ENCODE data around the gene RNF187. TPM values are rescaled to one million over a fixed set of nuclear protein-coding genes. Genes with fewer than 3 reads are reported as not detected.

Gene RNF187
- total and polyA plus RNA-seq, 12 donors = 18.9 to 99.7 (median 85.9) TPM

GRCh38 chr1:228541725-228542124 is 54.5 kb downstream of the RNF187 start:
- DNase-seq = peak in 1 of 2 donors; percentile 49
- H3K36me3 ChIP-seq = no peaks in the 10 kb centered on the region
- TF ChIP-seq CTCF (IDR thresholded peaks at IDR 0.05) = no peak
- peaks cover 0 to 5% (median 0%) of the 10 kb centered on the region in 7 donors for H3K27me3 ChIP-seq
- H3K4me3 ChIP-seq = no peak overlapping the region
- ATAC-seq = peak; percentile 49 to 91 (median 77)
- peaks cover 0 to 17% (median 3%) of the 10 kb centered on the region in 9 donors for H3K4me1 ChIP-seq
- peak overlapping the region in 4 of 10 donors; percentile 23 to 74 (median 52) for H3K27ac ChIP-seq
- intact Hi-C loops (cut with DNase I) = no loop called here
- 32 to 52% methylated on average over 4 of the region's 4 CpGs for WGBS, 2 donors
- peaks cover 0 to 19% (median 5%) of the 10 kb centered on the region in 11 donors for H3K9me3 ChIP-seq

GRCh38 chr1:228542376-228542775 is 55.2 kb downstream of the RNF187 start:
- Histone ChIP-seq H3K36me3 (no peaks in the 10 kb centered on the region), H3K27me3 (peaks cover 0 to 5% (median 0%) of the 10 kb centered on the region in 7 donors), H3K4me3 (no peak overlapping the region), H3K27ac (no peak overlapping the region), H3K4me1 (peaks cover 0 to 17% (median 3%) of the 10 kb centered on the region in 9 donors), H3K9me3 (peaks cover 0 to 12% (median 3%) of the 10 kb centered on the region in 11 donors)
- 68 to 74% methylated on average over 2 of the region's 2 CpGs for WGBS, 2 donors
- intact Hi-C loops (cut with DNase I) = no loop called here
- no peak for TF ChIP-seq CTCF (IDR thresholded peaks at IDR 0.05)
- DNase-seq = no peak
- ATAC-seq = no peak

GRCh38 chr1:228542981-228543380 is 55.8 kb downstream of the RNF187 start:
- DNase-seq (no peak), ATAC-seq (no peak)
- 56 to 64% methylated on average over 5 of the region's 5 CpGs for WGBS, 2 donors
- Histone ChIP-seq H3K4me3 (no peak overlapping the region), H3K4me1 (peaks cover 0 to 17% (median 3%) of the 10 kb centered on the region in 9 donors), H3K36me3 (no peaks in the 10 kb centered on the region), H3K27me3 (peaks cover 0 to 5% (median 0%) of the 10 kb centered on the region in 7 donors), H3K27ac (no peak overlapping the region), H3K9me3 (peaks cover 0 to 7% (median 0%) of the 10 kb centered on the region in 11 donors)
- intact Hi-C loops (cut with DNase I) = no loop called here
- no peak for TF ChIP-seq CTCF (IDR thresholded peaks at IDR 0.05)

- DNase-seq (no peak), ATAC-seq (no peak)
- no peak for TF ChIP-seq CTCF (IDR thresholded peaks at IDR 0.05)
- no peak overlapping the region for H3K27ac ChIP-seq
- intact Hi-C loops (cut with DNase I) = no loop called here
- peaks cover 0 to 6% (median 0%) of the 10 kb centered on the region in 11 donors for H3K9me3 ChIP-seq
- H3K36me3 ChIP-seq = no peaks in the 10 kb centered on the region
- 70 to 73% methylated on average over 3 of the region's 3 CpGs for WGBS, 2 donors
- H3K4me3 ChIP-seq = no peak overlapping the region
- H3K27me3 ChIP-seq = peaks cover 0 to 5% (median 0%) of the 10 kb centered on the region in 7 donors
- H3K4me1 ChIP-seq = peaks cover 0 to 17% (median 3%) of the 10 kb centered on the region in 9 donors
Measured at GRCh38 chr1:228543396-228543795, 56.2 kb downstream of the RNF187 start.

Measured in heart right ventricle (tissue), 16 donors.